SU-DHL-6 (cell line): Measurements from ENCODE around the gene TRPM3.

ENCODE experiments used
- H2AFZ ChIP-seq: fragments of 200-600 bp; sonication (generic); 2 replicates; pipeline ENCODE4 v1.6.1; 2014; ENCODE audit warnings: low read depth, mild to moderate bottlenecking, moderate library complexity, mixed read lengths, antibody characterized with exemption, low read length; ENCODE audit not compliant: severe bottlenecking
- H3F3A ChIP-seq: fragments of 200-600 bp; shearing (Covaris generic); 2 replicates; pipeline ENCODE4 v1.6.0; 2016; ENCODE audit warnings: antibody characterized with exemption, mild to moderate bottlenecking; ENCODE audit not compliant: insufficient read depth
- H3K27ac ChIP-seq: fragments of 200-600 bp; sonication (generic); 2 replicates; pipeline ENCODE4 v1.5.1; 2016; ENCODE audit warnings: low read depth, mild to moderate bottlenecking, low read length, moderate library complexity, mixed read lengths
- H3K27me3 ChIP-seq: fragments of 200-600 bp; sonication (generic), shearing (Covaris generic); 2 replicates; pipeline ENCODE4 v1.6.0; 2014; ENCODE audit warnings: mild to moderate bottlenecking, low read length
- H3K36me3 ChIP-seq: fragments of 200-600 bp; sonication (generic); 2 replicates; pipeline ENCODE4 v1.6.1; 2014; ENCODE audit warnings: mild to moderate bottlenecking, low read length, mixed read lengths
- H3K4me2 ChIP-seq: fragments of 300-600, 200-600 bp; shearing (Covaris generic), sonication (generic); 2 replicates; pipeline ENCODE4 v1.6.0; 2014; ENCODE audit warnings: low read length, low read depth, mild to moderate bottlenecking; ENCODE audit not compliant: poor library complexity, severe bottlenecking
- H3K4me3 ChIP-seq: fragments of 200-600 bp; sonication (generic); 2 replicates; pipeline ENCODE4 v1.5.1; 2014; ENCODE audit warnings: antibody characterized with exemption, low read length, mild to moderate bottlenecking, mixed read lengths; ENCODE audit not compliant: insufficient read depth, poor library complexity, severe bottlenecking
- H3K79me2 ChIP-seq: fragments of 200-600 bp; sonication (generic); 2 replicates; pipeline ENCODE4 v1.6.1; 2014; ENCODE audit warnings: mild to moderate bottlenecking, low read length, moderate library complexity; ENCODE audit not compliant: insufficient read depth
- H3K9ac ChIP-seq: fragments of 200-600 bp; sonication (generic); 2 replicates; pipeline ENCODE4 v1.7.0; 2014; ENCODE audit warnings: mild to moderate bottlenecking, low read length
- H3K9me2 ChIP-seq: fragments of 200-600 bp; sonication (generic); replicated peaks from 2 replicates; pipeline ENCODE4 v1.6.1; 2014; ENCODE audit warnings: low read length; ENCODE audit not compliant: insufficient read depth
- H3K9me3 ChIP-seq: fragments of 200-600 bp; sonication (generic); 2 replicates; pipeline ENCODE4 v1.6.1; 2014; ENCODE audit warnings: low read length, mixed read lengths; ENCODE audit not compliant: insufficient read depth
- H4K20me1 ChIP-seq: fragments of 200-600 bp; sonication (generic); 2 replicates; pipeline ENCODE4 v1.6.1; 2014; ENCODE audit warnings: low read depth, mild to moderate bottlenecking, antibody characterized with exemption, low read length, moderate library complexity, mixed read lengths
- CTCF ChIP-seq: fragments of 200-600 bp; sonication (generic); IDR thresholded peaks from one replicate; pipeline ENCODE4 v1.5.1; 2017; ENCODE audit warnings: antibody characterized with exemption, mild to moderate bottlenecking, low read length, moderate library complexity; ENCODE audit not compliant: insufficient read depth, poor library complexity, severe bottlenecking
- EZH2phosphoT487 ChIP-seq: fragments of 200-600 bp; sonication (generic), shearing (Covaris generic); conservative IDR thresholded peaks from 2 replicates; pipeline ENCODE4 v1.6.1; 2018; ENCODE audit warnings: mild to moderate bottlenecking, antibody characterized with exemption, low read length, moderate library complexity, mixed read lengths

TRPM3 gene

GRCh38 chr9:70672161-70672649 lies 449.2 kb downstream of the TRPM3 start:
- H3K9ac ChIP-seq: no peak overlapping the region
- no peak overlapping the region for H3K27ac ChIP-seq
- TF ChIP-seq CTCF (no peak), EZH2phosphoT487 (no peak)

GRCh38 chr9:70668751-70669150 lies 452.7 kb downstream of the TRPM3 start:
- Histone ChIP-seq H3K9me2 (no peaks in the 10 kb centered on the region), H3K79me2 (no peaks in the 10 kb centered on the region), H2AFZ (no peak overlapping the region), H3K4me2 (no peak overlapping the region), H3K4me3 (no peak overlapping the region), H3K27me3 (no peaks in the 10 kb centered on the region), H4K20me1 (no peaks in the 10 kb centered on the region), H3K9me3 (no peaks in the 10 kb centered on the region), H3K9ac (no peak overlapping the region), H3K27ac (no peak overlapping the region), H3K36me3 (no peaks in the 10 kb centered on the region), H3F3A (no peaks in the 10 kb centered on the region)
- TF ChIP-seq EZH2phosphoT487 (no peak), CTCF (no peak)

More at GRCh38 chr9:70672161-70672649, 449.2 kb downstream of the TRPM3 start:
- H4K20me1 ChIP-seq: no peaks in the 10 kb centered on the region
- H3K9me2 ChIP-seq: no peaks in the 10 kb centered on the region
- no peak overlapping the region for H3K4me3 ChIP-seq
- H3K27me3 ChIP-seq: no peaks in the 10 kb centered on the region
- no peaks in the 10 kb centered on the region for H3F3A ChIP-seq
- no peaks in the 10 kb centered on the region for H3K36me3 ChIP-seq
- no peaks in the 10 kb centered on the region for H3K9me3 ChIP-seq
- H2AFZ ChIP-seq: no peak overlapping the region
- no peaks in the 10 kb centered on the region for H3K79me2 ChIP-seq
- no peak overlapping the region for H3K4me2 ChIP-seq

- Histone ChIP-seq H3K79me2 (no peaks in the 10 kb centered on the region), H2AFZ (no peak overlapping the region), H3F3A (no peaks in the 10 kb centered on the region), H3K4me3 (no peak overlapping the region), H3K36me3 (no peaks in the 10 kb centered on the region), H3K9me2 (no peaks in the 10 kb centered on the region), H4K20me1 (no peaks in the 10 kb centered on the region), H3K9me3 (no peaks in the 10 kb centered on the region), H3K4me2 (no peak overlapping the region), H3K9ac (no peak overlapping the region), H3K27me3 (no peaks in the 10 kb centered on the region), H3K27ac (no peak overlapping the region)
- TF ChIP-seq CTCF (no peak), EZH2phosphoT487 (no peak)
Measured at GRCh38 chr9:70658765-70659164, 462.7 kb downstream of the TRPM3 start.
